Measurements from ENCODE around the gene SUCLG2.

Gene SUCLG2

DNA sequence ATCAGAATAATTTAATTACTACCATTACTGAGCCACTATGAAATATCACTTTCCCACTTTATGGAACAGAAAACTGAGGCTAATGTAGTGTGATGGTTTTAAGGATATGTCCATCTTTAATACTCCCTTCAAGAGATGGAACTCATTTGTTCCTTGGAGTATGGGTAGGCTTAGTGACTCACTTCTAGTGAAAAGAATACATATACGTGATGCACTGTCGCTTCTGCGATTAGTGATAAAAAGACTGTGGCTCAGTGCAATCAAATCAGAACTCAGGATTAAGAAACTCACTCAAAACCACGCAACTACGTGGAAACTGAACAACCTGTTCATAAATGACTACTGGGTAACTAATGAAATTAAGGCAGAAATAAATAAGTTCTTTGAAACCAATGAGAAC lies 216.6 kb downstream of the SUCLG2 start:
- DNase-seq: no peak

DNA sequence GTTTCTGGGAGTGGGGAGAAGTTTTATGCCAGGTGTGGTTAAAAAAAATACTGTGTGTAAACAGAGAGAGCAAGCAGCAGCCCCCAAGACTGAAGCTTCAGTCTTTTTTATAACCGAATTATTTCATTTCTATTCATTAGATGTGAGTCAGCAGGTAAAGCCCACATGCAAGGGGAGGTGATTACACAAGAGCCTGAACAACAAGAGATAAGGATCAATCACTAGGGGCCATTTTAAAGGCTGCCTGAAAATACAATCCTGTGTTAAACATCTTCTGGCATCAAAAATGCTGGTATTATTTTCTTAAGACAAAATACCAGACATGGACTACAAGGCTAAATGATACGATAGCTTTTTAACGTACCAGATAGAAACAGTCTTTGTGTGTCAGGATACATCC lies 217.3 kb downstream of the SUCLG2 start:
- no peak for DNase-seq

DNA sequence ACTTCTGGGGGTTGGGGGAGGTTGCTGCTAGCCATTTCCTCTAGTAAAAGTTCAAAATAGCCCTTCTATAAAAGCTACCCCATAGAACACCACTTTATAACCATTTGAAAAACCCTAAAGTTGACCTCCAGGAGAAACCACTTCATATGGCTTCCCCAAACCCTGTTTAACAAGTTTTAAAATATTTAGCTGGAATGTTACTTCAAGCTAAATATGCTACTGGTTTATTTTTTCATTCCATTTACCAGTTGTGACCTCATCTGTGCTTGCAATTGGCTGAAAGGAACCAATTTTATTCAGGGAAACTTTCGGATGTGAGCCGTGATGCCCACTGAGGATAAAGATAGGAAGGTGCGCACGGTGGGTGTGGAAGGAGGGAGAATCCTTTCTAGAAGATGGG lies 221.3 kb downstream of the SUCLG2 start:
- DNase-seq: no peak

DNA sequence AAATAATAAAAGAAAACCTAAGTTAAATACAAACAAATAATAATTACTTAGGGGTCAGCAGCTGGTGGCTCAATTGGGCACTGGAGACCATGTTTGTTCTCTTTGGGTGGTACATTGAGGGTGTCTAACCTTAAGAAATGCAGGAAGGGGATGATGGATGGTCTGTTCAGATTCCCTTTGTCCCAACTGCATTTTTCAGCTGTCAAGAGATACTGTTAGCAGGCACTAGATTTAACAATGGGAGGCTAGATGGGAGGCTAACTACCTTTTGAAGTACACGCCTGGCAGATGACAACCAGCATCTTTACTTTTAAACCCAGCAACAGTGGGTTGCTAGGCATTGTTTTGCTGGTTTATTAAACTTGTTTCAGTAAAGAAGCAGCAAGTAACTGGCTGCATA lies 222.5 kb downstream of the SUCLG2 start:
- DNase-seq: no peak

DNA sequence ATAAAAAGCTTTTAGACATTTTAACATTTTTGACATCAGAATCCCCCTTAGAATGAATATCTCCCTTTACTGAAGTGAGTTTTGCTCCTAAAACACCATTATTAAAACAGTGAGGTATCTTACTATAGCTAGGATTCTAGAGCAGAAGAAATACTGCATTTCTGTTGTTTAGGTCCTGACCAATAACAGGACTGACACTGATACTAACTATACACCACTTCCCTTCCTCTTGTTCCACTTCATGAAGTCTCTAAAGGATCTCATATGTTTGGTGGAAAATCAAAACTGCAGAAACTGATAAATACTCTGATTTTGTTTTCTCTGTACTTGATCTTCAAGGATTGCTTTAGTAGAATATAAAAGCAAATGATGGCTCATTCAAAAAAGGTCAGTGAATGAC lies 230.7 kb downstream of the SUCLG2 start:
- no peak for DNase-seq

DNA sequence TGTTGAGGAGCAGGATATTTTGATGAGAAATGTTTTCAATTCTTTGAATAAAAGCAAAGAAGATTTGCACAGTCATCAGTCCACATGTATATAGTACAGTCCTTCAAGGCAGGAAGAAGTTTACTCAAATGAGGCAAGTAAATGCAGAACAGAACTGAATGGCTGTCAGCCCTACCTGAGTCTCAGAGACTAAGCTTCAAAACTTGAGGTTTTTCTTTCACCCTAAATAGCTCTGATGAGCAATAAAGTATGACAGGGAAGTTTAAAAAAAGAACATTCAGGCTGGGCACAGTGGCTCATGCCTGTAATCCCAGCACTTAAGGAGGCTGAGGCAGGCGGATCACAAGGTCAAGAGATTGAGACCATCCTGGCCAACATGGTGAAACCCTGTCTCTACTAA lies 232.5 kb downstream of the SUCLG2 start:
- DNase-seq: no peak

DNA sequence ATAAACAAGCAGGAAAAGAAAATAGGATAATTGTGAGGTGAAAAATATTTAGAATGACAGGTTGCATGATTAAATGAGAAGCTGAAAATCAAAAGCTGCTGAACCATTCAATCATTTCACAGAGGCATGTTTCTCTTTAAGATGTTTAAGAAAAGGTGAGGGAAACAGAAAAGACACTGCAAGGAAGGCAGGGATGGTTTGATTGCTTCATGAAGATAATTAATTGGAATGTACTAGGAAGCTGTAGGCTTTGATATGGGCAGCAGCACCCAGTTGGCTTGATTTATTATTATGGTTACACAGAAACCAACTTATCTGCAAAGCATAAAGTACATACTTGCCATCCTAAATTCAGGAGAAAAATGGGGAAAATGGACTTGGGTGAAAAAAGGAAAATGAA lies 234.6 kb downstream of the SUCLG2 start:
- DNase-seq: no peak

DNA sequence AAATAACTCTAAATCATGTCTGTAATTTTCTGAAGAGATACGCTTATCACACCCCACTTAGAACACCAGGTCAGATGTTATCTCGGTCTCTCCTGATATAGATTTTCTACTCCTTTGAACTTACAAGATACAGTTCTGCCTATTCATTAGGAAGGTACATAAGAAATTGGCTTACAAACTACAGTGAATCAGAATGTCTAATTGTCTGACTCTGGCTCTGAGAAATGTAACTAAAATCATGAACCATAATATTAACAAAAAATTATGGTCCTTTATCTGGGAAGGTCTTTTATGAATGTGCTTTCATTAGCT lies 235.2 kb downstream of the SUCLG2 start:
- no peak for DNase-seq

GRCh38 chr3:67418426-67419217 lies 235.8 kb downstream of the SUCLG2 start:
- DNase-seq: no peak

- no peak for DNase-seq
These were observed 237.7 kb downstream of the SUCLG2 start for GRCh38 chr3:67416703-67417102.

GRCh38 chr3:67415511-67415910 lies 238.9 kb downstream of the SUCLG2 start:
- DNase-seq: no peak

GRCh38 chr3:67414740-67415139 lies 239.7 kb downstream of the SUCLG2 start:
- no peak for DNase-seq

DNA sequence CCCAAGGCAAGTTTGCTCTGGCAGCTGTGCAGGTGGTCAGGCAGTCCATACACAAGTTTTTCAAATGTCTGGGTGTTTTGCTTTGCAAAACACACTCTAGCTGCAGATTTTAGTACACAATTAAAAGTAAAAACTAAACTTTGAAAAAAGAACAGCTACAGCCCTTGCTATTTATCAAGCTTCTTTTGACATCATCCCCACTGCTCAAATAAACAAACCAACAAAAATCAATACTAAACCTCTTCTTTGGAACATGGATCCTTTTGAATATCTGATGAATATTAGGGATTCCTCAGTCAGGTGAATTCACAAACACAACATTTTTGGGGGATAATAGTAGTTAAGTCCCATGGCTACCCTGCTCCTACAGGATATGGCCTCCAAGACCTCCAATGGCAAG lies 249.2 kb downstream of the SUCLG2 start:
- no peak for DNase-seq

GRCh38 chr3:67402873-67403272 lies 251.5 kb downstream of the SUCLG2 start:
- no peak for DNase-seq

GRCh38 chr3:67401921-67402320 lies 252.5 kb downstream of the SUCLG2 start:
- DNase-seq: no peak

DNA sequence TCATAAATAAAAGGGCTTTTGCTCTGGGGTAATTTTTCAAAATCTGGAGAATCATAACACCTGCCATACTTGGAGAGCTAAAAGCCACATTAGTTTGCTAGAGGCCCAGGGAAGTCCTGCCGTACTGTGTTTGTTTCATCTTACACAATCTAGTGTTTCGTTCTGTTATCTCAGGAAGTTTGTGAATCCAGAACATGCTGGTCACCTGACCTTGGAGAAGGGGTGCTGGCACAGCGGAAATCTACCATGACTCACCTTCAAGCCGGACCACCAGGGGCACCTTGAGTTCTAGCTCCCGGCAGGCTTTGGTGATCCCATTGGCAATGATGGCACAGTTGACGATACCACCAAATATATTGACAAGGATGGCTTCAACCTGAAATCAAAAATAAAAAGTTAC lies 253.9 kb downstream of the SUCLG2 start:
- no peak for DNase-seq

GRCh38 chr3:67389176-67389575 lies 265.2 kb downstream of the SUCLG2 start:
- DNase-seq: no peak

GRCh38 chr3:67388738-67389137 lies 265.7 kb downstream of the SUCLG2 start:
- DNase-seq: no peak

DNA sequence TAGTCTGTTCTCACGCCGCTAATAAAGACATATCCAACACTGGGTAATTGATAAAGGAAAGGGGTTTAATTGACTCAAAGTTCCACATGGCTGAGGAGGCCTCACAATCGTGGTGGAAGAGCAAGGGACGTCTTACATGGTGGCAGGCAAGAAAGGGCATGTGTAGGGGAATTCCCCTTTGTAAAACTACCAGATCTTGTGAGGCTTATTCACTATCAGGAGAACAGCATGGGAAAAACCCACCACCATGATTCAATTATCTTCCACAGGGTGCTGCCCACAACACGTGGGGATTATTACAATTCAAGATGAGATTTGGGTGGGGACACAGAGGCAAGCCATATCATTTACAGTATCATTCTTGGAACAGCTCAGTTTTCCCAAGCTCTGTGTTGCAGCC lies 268.0 kb downstream of the SUCLG2 start:
- DNase-seq: no peak

DNA sequence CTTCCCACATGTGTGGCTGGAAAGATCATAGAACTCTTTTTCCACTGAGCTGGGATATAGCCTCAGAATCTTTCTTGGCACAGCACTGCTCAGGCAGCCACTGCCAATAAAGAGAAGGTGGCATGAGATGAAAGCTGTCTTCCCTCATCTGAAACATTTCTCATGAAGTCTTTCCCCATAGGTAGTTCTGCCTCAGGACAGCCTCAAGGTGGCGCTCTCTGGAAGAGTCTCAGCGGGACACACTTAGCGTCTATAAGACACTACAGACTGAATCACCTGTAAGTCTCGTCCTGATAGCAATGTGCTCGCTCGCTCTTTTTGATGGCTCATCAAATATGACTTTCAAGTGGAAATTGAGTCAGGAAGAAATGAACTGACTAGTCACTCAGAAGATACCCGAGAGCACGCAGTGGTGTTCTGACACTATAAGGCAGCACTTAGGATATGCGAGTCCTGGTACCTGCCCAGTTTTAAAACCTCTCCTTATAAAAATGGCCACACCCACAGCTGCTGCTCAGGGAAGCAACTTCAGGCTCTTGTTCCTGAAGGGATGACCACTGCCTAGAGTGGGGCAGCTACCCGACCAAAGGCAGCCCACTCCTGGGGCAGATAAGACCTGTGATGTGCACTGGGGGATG lies 269.5 kb downstream of the SUCLG2 start:
- DNase-seq: peak; percentile 23

GRCh38 chr3:67384016-67384415 lies 270.4 kb downstream of the SUCLG2 start:
- no peak for DNase-seq

GRCh38 chr3:67383379-67383778 lies 271.0 kb downstream of the SUCLG2 start:
- DNase-seq: no peak

GRCh38 chr3:67382536-67382935 lies 271.9 kb downstream of the SUCLG2 start:
- DNase-seq: no peak

GRCh38 chr3:67381667-67382272 lies 272.6 kb downstream of the SUCLG2 start:
- DNase-seq: peak; percentile 4

- DNase-seq: no peak
These were observed 274.3 kb downstream of the SUCLG2 start for GRCh38 chr3:67380118-67380517.

Measured in activated CD4-positive, alpha-beta T cell treated with anti-CD3 and anti-CD28 coated beads, Interleukin-2, amount 50 U/mL, for 1 hour (primary cell).